Mesendoderm (in vitro differentiated cells): ENCODE results near the gene MAVS.

Experiments
- DNase-seq: peaks from one replicate; pipeline ENCODE4 v3.0.0; 2013
- H2AK5ac ChIP-seq: 2 replicates; pipeline ENCODE4 v1.6.1; 2013; ENCODE audit warnings: low read length, inconsistent platforms
- H2BK120ac ChIP-seq: 2 replicates; pipeline ENCODE4 v1.6.1; 2013; ENCODE audit warnings: low read depth, mild to moderate bottlenecking, low read length, moderate library complexity, mixed read lengths
- H2BK15ac ChIP-seq: replicated peaks from 2 replicates; pipeline ENCODE4 v1.6.1; 2013; ENCODE audit warnings: low read depth, mild to moderate bottlenecking, moderate library complexity
- H2BK5ac ChIP-seq: 2 replicates; pipeline ENCODE4 v1.6.1; 2013; ENCODE audit warnings: low read length, inconsistent platforms
- H3K18ac ChIP-seq: 2 replicates; pipeline ENCODE4 v1.6.1; 2013; ENCODE audit warnings: mild to moderate bottlenecking, low read length, mixed read lengths
- H3K23ac ChIP-seq: one replicate; pipeline ENCODE4 v1.6.1; 2013; ENCODE audit warnings: low read length
- H3K27ac ChIP-seq: 2 replicates; pipeline ENCODE4 v1.5.1; 2013; ENCODE audit warnings: low read depth, mild to moderate bottlenecking, inconsistent platforms, low read length, moderate library complexity
- H3K27me3 ChIP-seq: 2 replicates; pipeline ENCODE4 v1.6.1; 2013; ENCODE audit warnings: low read length, control low read depth, mild to moderate bottlenecking, inconsistent platforms; ENCODE audit not compliant: insufficient read depth, poor library complexity
- H3K36me3 ChIP-seq: 2 replicates; pipeline ENCODE4 v1.6.1; 2013; ENCODE audit warnings: low read length, inconsistent platforms; ENCODE audit not compliant: control insufficient read depth, insufficient read depth
- H3K4ac ChIP-seq: one replicate; pipeline ENCODE4 v1.6.1; 2013; ENCODE audit warnings: low read depth, mild to moderate bottlenecking, low read length, moderate library complexity
- H3K4me1 ChIP-seq: 2 replicates; pipeline ENCODE4 v1.6.1; 2013; ENCODE audit warnings: low read depth, low read length, inconsistent platforms; ENCODE audit not compliant: control insufficient read depth
- H3K4me2 ChIP-seq: 2 replicates; pipeline ENCODE4 v1.6.1; 2013; ENCODE audit warnings: low read length
- H3K4me3 ChIP-seq: 2 replicates; pipeline ENCODE4 v1.5.1; 2013; ENCODE audit warnings: mild to moderate bottlenecking, low read length
- H3K56ac ChIP-seq: one replicate; pipeline ENCODE4 v1.6.1; 2013; ENCODE audit warnings: low read length
- H3K79me1 ChIP-seq: 2 replicates; pipeline ENCODE4 v1.6.1; 2013; ENCODE audit warnings: low read length, inconsistent platforms
- H3K79me2 ChIP-seq: 2 replicates; pipeline ENCODE4 v1.6.1; 2013; ENCODE audit warnings: mild to moderate bottlenecking, low read length; ENCODE audit not compliant: control insufficient read depth, insufficient read depth
- H3K9ac ChIP-seq: 2 replicates; pipeline ENCODE4 v1.6.1; 2013; ENCODE audit warnings: low read length, inconsistent platforms
- H4K5ac ChIP-seq: one replicate; pipeline ENCODE4 v1.6.1; 2013; ENCODE audit warnings: low read length
- H4K8ac ChIP-seq: one replicate; pipeline ENCODE4 v1.6.1; 2013; ENCODE audit warnings: low read depth, mild to moderate bottlenecking, control low read depth, low read length, moderate library complexity
- WGBS: extraction: QIAGEN DNeasy Blood & Tissue Kit; methylation state at CpG from one replicate; pipeline ENCODE4 v1.1.7; 2013; ENCODE audit warnings: low lambda C conversion rate, missing lambda C conversion rate; ENCODE audit not compliant: insufficient coverage; ENCODE audit errors: extremely low coverage; 5-methylcytosine and 5-hydroxymethylcytosine counted together

MAVS gene

DNA sequence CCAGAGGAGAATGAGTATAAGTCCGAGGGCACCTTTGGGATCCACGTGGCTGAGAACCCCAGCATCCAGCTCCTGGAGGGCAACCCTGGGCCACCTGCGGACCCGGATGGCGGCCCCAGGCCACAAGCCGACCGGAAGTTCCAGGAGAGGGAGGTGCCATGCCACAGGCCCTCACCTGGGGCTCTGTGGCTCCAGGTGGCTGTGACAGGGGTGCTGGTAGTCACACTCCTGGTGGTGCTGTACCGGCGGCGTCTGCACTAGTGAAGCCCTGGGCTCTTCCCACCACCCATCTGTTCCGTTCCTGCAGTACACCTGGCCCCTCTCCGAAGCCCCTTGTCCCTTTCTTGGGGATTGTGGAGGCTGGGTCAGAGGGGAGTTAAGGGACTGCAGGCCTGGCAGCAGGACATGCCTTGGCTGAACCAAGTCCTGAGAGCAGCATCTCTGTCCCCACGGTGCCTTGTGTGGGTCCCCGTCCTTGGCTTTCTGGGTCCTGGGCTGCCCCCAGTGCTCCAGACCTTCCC, 19.3 kb downstream of the MAVS start:
- H3K9ac ChIP-seq, result no peak overlapping the region
- H4K5ac ChIP-seq, result no peak overlapping the region
- no peak overlapping the region for H2BK15ac ChIP-seq
- no peaks in the 10 kb centered on the region for H3K79me1 ChIP-seq
- H2AK5ac ChIP-seq, result no peak overlapping the region
- H3K36me3 ChIP-seq, result peaks cover 26% of the 10 kb centered on the region
- H2BK5ac ChIP-seq, result no peak overlapping the region
- no peak overlapping the region for H3K4ac ChIP-seq
- WGBS, result no CpG with 5 or more reads among the region's 14 CpGs
- no peak overlapping the region for H3K27ac ChIP-seq
- H3K27me3 ChIP-seq, result no peaks in the 10 kb centered on the region
- DNase-seq, result no peak
- no peaks in the 10 kb centered on the region for H3K4me1 ChIP-seq
- H3K4me3 ChIP-seq, result no peak overlapping the region
- H3K79me2 ChIP-seq, result no peaks in the 10 kb centered on the region
- no peak overlapping the region for H3K56ac ChIP-seq
- no peak overlapping the region for H3K18ac ChIP-seq
- H3K23ac ChIP-seq, result no peak overlapping the region
- no peak overlapping the region for H3K4me2 ChIP-seq
- H4K8ac ChIP-seq, result no peak overlapping the region
- no peak overlapping the region for H2BK120ac ChIP-seq

DNA sequence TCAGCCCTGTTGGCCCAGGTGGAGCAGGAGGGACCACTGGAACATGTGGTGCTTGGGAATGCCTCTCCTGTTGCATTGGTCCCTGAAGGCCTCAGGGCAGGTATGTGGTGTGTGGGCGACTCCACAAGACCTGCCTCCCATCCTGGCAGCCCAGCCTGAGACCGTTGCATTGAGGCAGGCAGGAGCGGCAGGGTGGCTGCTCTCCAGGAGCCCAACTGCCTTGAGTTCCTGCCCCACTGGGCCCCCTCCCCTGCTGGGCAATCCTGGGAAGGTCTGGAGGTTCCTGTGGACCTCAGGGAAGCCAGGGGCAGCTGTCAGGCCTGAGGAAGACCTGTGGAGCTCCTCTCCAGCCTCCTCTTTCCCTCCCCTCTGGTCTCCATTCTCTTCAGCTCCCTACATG, 19.8 kb downstream of the MAVS start:
- Histone ChIP-seq H3K79me1 (no peaks in the 10 kb centered on the region), H2BK120ac (no peak overlapping the region), H3K9ac (no peak overlapping the region), H2BK15ac (no peak overlapping the region), H3K4me1 (no peaks in the 10 kb centered on the region), H3K4me2 (no peak overlapping the region), H3K79me2 (no peaks in the 10 kb centered on the region), H3K23ac (no peak overlapping the region), H3K18ac (no peak overlapping the region), H3K56ac (no peak overlapping the region), H3K27me3 (no peaks in the 10 kb centered on the region), H3K4ac (no peak overlapping the region), H2AK5ac (no peak overlapping the region), H2BK5ac (no peak overlapping the region), H3K27ac (no peak overlapping the region), H3K4me3 (no peak overlapping the region), H4K5ac (no peak overlapping the region), H3K36me3 (peaks cover 23% of the 10 kb centered on the region), H4K8ac (no peak overlapping the region)
- WGBS, result no CpG with 5 or more reads among the region's 3 CpGs
- DNase-seq, result no peak

DNA sequence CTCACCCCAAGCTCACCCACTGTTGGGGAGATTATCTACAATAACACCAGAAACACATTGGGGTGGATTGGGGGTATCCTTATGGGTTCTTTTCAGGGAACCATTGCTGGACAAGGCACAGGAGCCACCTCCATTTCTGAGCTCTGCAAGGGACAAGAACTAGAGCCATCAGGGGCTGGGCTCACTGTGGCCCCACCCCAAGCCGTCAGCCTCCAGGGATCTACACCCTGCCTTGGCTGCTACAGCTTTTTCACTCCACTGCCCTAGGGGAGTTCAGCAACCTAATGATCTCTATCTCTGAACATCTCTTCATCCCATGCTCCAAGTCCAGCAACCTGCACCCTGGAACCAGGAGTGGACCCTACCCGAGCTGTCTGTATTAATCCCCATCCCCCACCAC, 21.2 kb downstream of the MAVS start:
- H3K4me3 ChIP-seq, result no peak overlapping the region
- no peak overlapping the region for H2BK15ac ChIP-seq
- H3K23ac ChIP-seq, result no peak overlapping the region
- H2BK120ac ChIP-seq, result no peak overlapping the region
- H3K79me2 ChIP-seq, result no peaks in the 10 kb centered on the region
- H2BK5ac ChIP-seq, result no peak overlapping the region
- no CpG with 5 or more reads among the region's 2 CpGs for WGBS
- H3K27ac ChIP-seq, result no peak overlapping the region
- no peaks in the 10 kb centered on the region for H3K4me1 ChIP-seq
- H3K4ac ChIP-seq, result no peak overlapping the region
- no peak overlapping the region for H3K9ac ChIP-seq
- H4K8ac ChIP-seq, result no peak overlapping the region
- no peak overlapping the region for H3K18ac ChIP-seq
- no peak for DNase-seq
- H3K4me2 ChIP-seq, result no peak overlapping the region
- H3K27me3 ChIP-seq, result no peaks in the 10 kb centered on the region
- H3K79me1 ChIP-seq, result no peaks in the 10 kb centered on the region
- H3K36me3 ChIP-seq, result peaks cover 18% of the 10 kb centered on the region
- no peak overlapping the region for H3K56ac ChIP-seq
- H2AK5ac ChIP-seq, result no peak overlapping the region
- H4K5ac ChIP-seq, result no peak overlapping the region

DNA sequence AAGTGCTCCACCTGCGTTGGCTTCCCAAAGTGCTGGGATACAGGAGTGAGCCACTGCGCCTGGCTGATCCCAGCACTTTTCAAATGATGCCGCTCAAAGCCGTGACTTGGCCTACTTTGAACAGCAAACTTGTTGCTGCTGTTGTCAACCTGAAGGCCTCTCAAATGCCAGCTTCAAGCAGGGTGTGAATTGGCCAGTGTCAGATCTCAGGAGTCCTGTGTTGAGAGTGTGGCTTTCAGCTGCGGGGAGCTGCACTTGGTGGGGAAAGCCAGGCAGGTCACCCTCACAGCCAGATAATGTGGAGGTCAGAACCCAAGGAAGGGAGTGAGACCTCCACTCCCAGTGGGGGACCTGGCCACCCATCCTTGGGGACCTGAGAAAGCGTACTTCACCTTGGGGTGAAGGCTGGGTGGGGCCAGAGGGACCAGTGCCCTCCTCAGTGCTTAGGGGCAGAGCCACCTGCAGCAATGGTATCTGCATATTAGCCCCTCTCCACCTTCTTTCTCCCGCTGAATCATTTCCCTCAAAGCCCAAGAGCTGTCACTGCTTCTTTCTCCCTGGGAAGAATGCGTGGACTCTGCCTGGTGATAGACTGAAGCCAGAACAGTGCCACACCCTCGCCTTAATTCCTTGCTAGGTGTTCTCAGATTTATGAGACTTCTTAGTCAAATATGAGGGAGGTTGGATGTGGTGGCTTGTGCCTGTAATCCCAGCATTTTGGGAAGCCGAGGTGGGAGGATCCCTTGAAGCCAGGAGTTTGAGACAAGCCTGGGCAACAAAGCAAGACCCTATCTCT, 23.4 kb downstream of the MAVS start:
- H2BK15ac ChIP-seq, result no peak overlapping the region
- no peak overlapping the region for H2BK5ac ChIP-seq
- H4K5ac ChIP-seq, result no peak overlapping the region
- H3K23ac ChIP-seq, result no peak overlapping the region
- H3K4ac ChIP-seq, result no peak overlapping the region
- H3K9ac ChIP-seq, result no peak overlapping the region
- H3K18ac ChIP-seq, result no peak overlapping the region
- no peak for DNase-seq
- peaks cover 9% of the 10 kb centered on the region for H3K36me3 ChIP-seq
- no peaks in the 10 kb centered on the region for H3K27me3 ChIP-seq
- peak overlapping the region; percentile 22 for H3K27ac ChIP-seq
- no peak overlapping the region for H4K8ac ChIP-seq
- no peaks in the 10 kb centered on the region for H3K4me1 ChIP-seq
- H3K4me2 ChIP-seq, result no peak overlapping the region
- H3K79me1 ChIP-seq, result no peaks in the 10 kb centered on the region
- H2BK120ac ChIP-seq, result no peak overlapping the region
- H3K79me2 ChIP-seq, result no peaks in the 10 kb centered on the region
- WGBS, result no CpG with 5 or more reads among the region's 10 CpGs
- H3K56ac ChIP-seq, result no peak overlapping the region
- no peak overlapping the region for H3K4me3 ChIP-seq
- H2AK5ac ChIP-seq, result no peak overlapping the region

DNA sequence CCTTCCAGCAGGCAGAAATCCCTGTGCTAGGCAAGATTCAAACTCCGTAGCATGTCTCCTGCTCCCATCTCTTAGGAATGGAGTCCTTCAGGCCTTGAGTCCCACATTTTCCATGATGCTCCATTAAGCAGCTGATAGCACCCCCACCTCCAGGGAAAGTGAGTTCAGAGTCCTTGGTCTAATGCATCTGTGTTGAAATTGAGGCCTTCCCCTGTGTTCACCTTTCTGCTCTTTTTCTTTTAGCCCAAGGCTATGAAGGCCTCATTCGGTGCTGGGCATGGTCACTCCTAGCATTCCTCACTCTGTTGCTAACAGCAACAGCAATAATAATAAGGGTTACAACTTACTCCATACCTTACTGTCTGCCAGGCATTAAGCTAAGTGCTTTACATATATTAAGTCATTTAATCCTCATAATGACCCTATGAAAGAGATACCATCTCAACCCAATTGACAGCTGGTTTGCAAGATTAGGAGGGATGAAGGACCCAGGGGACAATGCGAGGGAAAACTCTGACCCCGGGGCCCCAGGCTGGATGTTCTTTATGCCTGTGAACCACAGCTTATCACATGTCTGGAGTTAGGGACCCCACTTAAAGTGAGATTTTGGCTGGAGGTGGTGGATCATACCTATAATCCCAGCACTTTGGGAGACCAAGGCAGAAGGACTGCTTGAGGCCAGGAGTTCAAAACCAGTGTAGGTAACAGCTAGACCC, 25.1 kb downstream of the MAVS start:
- Histone ChIP-seq H4K8ac (no peak overlapping the region), H3K36me3 (peaks cover 3% of the 10 kb centered on the region), H3K4me3 (no peak overlapping the region), H3K4ac (no peak overlapping the region), H3K79me1 (no peaks in the 10 kb centered on the region), H2BK5ac (no peak overlapping the region), H2AK5ac (no peak overlapping the region), H3K9ac (no peak overlapping the region), H3K23ac (no peak overlapping the region), H3K18ac (no peak overlapping the region), H2BK120ac (no peak overlapping the region), H3K4me2 (no peak overlapping the region), H4K5ac (no peak overlapping the region), H3K79me2 (no peaks in the 10 kb centered on the region), H3K27me3 (no peaks in the 10 kb centered on the region), H3K4me1 (peaks cover 2% of the 10 kb centered on the region), H3K27ac (no peak overlapping the region), H3K56ac (no peak overlapping the region), H2BK15ac (no peak overlapping the region)
- no CpG with 5 or more reads among the region's 4 CpGs for WGBS
- peak; percentile 82 for DNase-seq
